HG03469 (cell line): ENCODE data around the gene SSH2.

Experiments used
- ATAC-seq: cut with Tn5 transposase; IDR thresholded peaks from one replicate; pipeline ENCODE4 v1.9.1; 2021; ENCODE audit warnings: mild to moderate bottlenecking, moderate library complexity, moderate number of reproducible peaks; ENCODE audit not compliant: unreplicated experiment

The SSH2 gene

DNA sequence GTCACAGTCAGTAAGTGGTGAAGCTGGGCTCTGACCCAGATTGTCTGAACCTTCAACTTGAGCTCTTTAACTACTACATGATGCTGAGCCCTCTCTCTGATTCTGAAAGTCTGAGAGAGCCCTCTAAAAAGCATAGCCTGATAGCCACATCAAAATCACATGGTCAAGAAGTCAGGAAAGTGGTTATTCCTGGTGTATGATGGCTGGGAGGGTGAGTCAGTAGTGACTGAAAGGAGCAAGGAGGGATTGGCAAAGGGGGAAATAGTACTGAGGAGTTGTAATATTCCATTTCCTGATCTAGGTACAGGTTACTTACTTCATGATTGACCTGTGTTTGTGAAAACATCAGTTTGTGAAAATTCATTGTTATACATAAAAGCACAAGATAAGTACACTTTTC is 89.1 kb downstream of the SSH2 start:
- no peak for ATAC-seq

DNA sequence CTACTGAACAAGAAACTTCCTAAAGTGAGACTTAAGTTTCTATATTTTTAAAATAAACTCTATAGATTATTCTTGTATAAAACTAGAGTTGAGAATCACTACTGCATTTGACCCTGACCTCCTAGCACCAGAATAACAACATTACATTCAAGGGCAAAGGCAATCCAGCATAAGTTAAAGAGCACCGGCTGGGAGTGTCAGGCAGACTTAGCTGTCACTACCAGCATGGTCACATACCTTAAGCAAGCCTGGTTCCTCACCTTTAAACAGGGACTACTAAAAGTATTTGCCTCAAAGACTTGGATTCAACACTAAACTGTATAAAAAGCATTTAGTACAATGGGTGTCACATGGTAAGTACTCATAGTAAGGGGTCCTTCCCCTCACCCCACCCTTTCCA is 90.4 kb downstream of the SSH2 start:
- no peak for ATAC-seq

DNA sequence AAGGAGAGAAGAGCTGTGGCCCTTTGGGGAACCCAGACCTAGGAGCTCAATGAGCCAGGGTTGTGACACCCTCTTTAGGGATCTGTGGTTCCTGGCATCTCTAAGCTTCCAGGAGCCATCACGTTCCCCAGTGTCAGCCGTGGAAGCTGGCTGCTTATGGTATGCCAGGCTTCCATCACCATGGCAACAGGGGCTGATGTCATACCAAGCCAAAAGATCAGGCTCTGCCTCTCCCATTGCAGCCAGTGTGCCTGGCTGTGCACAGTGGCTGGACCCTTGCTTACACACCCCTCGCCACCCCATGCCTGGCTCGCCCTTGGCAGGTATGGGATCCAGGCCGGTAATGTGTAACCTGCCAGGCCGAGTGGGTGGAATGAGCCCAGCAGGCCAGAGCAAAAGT is 91.1 kb downstream of the SSH2 start:
- no peak for ATAC-seq

DNA sequence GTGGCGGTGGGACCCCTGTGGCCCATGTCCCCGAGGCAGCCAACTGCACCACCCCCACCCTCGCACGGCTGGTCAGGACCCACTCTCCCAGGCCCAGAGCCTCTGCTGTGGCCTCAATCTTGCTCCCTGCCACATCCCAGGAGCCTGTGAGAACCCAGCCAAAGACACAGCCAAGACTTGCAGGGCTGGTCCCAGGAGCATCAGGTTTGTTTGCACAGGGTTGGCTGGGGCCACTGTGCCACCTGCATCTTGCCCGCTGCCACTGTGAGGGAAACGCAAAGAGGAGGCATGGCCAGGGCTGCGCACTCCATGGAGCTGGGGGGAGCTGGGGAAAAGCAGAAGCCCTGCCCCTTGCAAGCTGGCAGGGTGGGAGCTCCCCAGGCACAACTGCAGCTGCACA is 92.5 kb downstream of the SSH2 start:
- no peak for ATAC-seq

DNA sequence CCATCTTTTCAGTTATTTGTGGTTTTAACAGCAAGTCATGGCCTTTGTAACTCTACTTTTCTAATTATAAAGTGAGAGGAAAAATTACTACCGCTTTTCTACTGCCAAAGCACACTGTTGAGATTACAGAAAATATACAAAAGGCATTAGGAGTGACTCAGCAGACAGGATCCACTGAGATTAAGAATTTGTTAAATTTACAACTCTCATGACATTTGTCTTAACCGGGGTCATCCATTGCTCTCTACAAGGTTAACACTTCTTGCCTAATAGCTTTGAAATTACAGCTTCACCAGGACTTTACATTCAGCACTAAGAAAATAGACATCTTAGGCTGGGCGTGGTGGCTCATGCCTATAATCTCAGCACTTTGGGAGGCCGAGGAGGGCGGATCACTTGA is 93.4 kb downstream of the SSH2 start:
- ATAC-seq, result no peak

DNA sequence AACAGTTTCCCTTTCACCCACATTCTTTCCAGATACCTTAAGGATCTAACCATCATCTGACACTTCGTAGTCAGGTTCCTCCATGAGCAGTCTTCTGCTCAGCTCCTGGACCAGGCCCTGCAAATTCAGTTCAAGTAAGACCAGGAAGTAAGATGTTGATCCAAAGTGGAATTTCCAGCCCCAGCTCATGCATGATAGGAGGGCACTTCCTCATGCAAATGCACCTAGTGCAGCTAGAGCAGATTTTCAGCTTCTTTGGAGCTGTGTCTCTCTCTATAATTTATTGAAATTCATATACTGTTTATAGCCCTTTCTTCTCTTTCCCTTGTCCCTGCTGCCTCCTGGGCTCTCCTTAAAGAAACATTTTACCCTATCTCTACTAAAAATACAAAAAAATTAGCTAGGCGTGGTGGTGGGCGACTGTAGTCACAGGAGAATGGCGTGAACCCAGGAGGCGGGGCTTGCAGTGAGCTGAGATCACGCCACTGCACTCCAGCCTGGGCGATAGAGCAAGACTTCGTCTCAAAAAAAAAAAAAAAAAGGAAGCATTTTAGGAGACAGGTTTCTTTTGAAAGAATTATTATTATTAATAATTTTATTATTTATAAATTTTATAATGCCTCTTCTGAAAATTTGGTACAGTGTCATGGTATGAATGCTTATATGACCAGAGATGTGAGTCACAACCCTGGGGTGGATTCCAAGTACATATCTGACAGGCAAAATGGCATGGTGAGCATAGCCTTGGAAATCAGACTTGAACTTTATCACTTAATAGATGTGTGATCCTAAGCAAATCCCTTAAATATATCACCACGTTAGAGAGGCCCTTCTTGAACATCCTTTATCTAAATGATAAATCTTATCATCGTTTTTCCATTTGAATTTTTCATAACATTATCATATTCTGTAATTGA is 94.3 kb downstream of the SSH2 start:
- no peak for ATAC-seq

DNA sequence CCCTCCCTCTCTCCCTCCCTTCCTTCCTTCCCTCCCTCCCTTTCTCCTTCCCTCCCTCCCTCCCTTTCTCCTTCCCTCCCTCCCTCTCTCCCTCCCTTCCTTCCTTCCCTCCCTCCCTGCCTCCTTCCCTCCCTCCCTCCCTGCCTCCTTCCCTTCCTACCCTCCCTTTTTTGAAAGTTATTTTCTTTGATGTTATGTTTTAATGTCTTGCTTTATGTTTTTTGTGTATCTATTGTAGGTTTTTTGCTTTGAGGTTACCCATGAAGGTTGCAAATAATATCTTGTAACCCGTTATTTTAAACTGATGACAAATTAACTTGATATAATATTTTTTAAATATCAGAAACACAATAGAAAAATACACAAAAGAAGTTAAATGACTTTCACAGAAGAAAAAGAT is 96.2 kb downstream of the SSH2 start:
- no peak for ATAC-seq

DNA sequence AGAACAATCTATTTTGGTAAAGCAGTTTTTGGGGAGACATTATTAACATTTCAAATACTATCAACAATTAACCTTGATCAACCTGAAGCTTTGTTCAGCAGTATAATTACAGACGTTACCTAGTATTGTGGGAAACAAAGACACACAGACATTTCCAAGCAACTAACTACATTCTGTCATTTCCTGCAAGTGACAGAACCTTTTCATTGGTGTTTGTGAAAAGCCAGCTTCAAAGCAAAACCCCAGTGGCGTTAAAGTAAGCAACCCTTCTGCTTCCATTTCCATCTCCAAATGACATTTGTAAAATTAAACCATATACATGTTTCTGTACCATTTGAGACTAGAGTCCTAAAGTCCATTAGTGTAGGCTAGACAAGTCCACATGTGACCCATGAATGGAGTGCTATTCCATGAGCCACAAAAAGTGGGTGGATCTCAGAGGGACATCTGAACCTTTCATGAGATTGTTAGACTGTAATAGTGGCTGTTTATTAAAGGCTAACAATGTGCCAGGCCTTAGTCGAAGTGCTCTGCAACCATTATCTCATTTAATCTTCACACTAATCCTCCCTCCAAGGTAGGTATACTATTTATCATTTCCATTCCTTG is 101.2 kb downstream of the SSH2 start:
- no peak for ATAC-seq

DNA sequence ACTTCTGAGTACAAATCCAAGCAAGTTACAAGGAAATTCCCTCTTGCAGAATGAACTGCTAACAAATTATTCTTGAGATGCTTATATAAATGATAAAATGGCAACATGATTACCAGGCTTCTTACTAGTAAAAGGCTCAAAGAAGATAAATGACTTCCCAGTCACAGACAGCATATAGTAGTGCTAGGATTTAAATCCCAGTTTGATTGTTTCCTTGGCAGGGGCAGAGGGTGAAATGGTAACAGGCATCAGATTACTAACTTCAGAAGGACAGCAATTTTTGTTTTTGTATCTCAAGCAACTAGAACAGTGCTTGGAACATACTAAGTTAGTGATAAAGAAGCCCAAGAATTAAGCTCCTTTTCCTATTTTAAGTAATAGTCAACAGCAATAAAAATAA is 102.8 kb downstream of the SSH2 start:
- no peak for ATAC-seq

DNA sequence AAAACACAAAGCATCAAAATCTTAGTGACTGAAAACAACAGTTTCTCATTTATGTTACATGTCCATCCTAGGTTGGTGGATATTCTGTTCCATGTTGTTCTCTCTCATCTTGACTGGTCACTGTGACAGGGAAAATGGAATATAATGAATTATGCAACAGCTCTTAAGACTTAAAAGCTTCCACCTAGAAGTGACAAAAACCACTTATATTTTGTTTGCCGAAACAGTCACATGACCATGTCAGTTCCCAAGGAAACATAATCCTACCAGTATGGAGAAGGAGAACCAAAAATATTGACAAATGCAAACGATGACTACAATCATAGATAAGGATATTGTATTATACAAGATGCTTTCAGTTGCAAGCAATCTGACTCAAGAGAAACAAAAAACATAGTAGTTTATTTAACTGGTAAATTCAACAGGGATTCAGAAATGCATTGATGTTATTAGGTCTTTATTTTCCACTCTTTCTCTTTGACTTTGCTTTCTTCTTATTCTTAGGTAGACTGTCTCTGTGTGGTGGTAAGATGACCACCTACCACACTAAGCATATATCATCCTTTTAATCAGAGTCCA is 103.8 kb downstream of the SSH2 start:
- no peak for ATAC-seq

DNA sequence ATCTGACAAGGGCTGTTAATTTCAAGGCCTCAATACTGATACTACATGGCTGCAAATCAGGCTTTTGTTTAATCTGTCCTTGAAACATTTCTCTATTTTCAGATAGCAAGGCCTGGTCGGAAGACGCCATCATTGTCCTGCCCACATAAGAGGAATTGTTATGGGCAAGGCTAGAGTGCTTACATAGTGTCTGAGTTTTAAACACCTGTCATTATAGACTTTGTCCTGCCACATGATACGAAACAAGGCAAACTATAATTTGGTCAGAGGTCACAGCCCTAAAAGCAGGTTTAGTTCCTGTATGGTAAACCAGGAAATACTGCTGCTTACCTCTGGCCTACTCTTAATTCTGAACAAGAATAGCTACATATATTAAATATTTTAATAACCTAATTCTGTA is 104.4 kb downstream of the SSH2 start:
- ATAC-seq, result no peak

DNA sequence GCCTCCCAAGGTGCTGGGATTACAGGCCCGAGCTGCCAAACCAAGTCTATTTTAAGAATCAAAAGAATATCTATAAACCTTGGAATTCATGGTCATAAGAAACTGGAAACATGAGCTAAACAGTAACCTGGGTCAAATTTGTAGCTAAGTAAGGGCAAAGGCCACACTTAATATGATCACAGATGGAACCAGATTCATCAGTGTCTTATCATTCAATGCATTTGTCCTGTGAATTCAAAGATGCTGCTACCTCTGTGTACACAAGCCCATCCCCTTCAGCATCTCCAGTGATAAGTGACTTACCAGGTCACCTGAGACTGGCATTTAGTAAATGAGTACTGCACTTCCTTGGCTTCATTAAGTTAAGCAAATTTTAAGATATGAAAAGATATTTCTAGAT is 108.1 kb downstream of the SSH2 start:
- no peak for ATAC-seq

DNA sequence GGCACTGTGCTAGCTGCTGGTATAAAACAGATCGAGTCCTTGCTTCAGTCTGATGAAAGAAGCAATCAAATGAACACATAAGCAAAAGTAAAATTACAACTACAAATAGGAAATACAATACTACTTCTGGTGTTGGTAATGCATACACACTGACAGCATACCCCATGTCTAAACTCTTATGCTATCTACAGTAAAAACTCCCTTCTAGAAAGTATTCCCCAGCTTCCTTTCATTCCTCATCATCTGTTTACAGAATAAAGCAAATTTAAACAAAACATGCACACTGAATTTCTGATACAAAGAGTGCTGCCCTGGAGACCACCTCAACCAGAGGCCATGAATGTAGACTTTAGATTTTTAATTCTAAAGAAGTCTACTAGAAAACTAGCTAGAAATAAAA is 109.6 kb downstream of the SSH2 start:
- no peak for ATAC-seq

DNA sequence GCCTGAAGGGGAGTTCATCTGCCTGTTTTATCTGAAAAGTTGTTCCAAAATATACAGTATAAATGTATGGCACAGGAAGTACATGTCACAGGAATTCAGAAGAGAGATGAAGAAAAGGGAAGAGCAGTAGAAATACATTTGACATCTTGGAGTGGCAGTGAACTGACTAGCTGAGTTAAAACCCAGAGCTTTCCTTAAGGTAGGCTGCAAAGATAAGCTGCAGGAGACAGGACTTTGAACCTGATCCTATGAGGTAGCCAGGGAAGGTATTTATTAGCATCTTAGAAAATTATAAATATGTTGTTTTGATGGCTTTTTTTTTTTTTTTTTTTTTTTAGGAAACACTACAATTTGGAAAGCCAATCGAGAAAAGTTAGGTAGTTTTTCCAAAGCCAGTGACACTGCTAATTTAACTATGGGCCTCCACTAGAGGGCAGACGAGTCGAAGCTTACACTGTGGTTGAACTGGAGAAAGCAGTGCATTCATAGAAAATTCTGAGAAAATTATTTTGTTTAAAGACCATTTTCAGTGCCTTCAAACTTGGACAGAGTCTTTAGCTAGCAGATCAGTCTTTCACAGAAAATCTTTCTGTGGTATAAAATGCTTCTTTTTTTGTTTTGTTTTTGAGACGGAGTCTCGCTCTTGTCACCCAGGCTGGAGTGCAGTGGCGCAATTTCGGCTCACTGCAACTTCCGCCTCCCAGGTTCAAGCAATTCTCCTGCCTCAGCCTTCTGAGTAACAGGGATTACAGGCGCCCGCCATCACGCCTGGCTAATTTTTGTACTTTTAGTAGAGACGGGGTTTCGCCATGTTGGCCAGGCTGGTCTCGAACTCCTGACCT is 122.3 kb downstream of the SSH2 start:
- ATAC-seq, result no peak

DNA sequence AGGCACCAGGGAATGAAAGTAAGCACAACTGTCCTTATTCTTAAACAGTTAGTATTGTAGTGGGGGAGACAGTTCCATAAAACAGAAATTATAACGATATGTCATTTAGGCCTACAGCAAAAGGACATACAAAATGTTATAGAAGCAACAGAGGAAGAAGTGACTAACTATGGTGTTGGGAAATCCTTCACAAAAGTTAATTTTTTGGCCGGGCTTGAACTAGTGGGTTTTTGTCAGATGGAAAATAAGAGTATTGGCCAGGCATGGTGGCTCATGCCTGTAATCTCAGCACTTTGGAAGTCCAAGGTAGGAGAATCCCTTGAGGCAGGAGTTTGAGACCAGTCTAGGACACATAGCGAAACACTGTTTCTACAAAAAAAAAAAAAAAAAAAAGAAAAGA is 127.8 kb downstream of the SSH2 start:
- no peak for ATAC-seq

DNA sequence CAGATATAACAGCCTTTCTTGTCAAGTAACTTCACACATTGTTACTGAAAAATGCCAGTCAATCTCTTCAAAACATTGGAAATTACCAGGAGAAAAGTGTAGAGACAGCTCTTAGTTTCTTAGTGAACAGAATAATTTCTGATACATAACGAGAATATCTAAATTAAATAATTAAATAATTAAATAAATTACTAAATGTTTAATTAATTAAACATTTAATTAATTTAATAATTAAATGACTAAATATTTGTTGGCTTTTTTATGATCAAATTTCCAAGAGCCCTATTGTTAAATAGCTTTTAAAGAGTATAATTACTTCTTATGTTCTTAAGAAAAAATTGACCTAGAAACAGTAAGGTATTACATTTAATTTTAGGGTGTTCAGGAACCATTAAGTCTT is 129.6 kb downstream of the SSH2 start:
- ATAC-seq, result no peak

DNA sequence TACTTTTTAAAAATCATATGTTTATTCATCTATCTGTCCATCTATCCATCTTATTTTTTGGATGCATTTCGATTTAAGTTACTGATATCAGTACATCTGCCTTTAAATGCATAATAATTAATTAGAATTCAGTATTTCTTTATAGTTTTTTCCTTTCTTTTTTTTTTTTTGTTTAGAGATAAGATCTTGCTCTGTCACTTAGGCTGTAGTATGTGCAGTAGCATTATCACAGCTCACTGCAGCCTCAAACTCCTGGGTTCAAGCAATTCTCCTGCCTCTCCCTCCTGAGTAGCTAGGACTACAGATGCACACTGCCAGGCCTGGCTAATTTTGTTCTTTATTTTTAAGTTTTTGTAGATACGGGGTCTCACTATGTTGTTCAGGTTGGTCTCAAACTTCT is 133.4 kb downstream of the SSH2 start:
- ATAC-seq, result no peak

DNA sequence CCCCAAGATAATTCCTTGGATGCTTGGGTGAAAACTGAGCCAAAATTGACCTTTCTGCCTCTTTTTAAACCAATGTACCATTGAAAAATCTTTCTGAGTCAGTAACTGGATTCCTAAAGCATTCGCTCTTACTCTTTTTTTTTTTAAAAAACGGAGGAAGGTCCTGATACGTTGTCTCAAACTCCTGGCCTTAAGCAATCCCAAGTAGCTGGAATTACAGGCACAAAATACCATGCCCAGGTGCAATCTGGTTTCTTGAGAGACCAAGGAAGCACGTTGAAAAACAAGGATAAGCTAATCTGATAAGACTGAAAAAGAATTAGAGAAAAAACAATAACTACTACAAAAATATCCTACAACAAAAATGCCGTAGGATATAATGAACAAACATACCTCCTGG is 136.5 kb downstream of the SSH2 start:
- no peak for ATAC-seq

DNA sequence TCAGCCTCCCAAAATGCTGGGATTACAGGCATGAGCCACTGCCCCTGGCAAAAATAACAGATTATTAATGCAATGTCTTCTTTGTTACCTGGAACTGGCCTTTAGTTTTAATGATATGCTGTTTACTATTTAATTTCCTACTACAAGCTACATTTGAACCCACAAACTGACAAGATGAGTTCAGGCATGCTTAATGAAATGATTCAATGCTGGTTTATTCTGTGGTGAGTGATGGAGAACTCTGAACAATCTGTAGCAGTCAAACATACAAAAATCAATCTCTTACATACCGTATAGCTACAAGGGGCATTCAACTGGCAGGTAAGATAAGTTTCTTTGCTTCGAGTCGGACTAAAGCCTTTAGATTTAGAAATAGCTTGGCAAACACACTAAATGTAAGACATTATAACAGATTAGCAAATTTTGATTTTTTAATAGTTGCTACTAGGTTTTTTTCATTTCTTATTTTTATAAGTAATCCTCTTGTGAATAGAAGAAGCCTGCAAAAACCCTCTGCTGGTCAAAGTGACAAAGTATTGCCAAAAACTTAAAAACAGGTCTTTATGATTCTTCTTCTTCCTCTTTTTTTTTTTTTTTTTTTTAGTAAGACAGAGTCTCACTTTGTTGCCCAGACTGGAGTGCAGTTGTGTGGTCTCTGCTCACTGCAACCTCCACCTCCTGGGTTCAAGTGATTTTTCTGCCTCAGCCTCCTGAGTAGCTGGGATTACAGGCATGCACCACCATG is 138.5 kb downstream of the SSH2 start:
- ATAC-seq, result no peak
